Urinary bladder (tissue), 4 donors: ENCODE measurements around the gene PCDHGA1. TPM values are rescaled to one million over a fixed set of nuclear protein-coding genes. Genes with fewer than 3 reads are reported as not detected.
A peak's percentile ranks its signal among the peaks of the same experiment; 100 is the strongest.
"Not testable (repeated sequence)": the region's sequence is repeated elsewhere in the genome, so short reads cannot be mapped to it uniquely, and the experiment has no call there.

Experiments used
- DNase-seq: peaks from one replicate; pipeline ENCODE4 v3.0.0-alpha.2; 2015; ENCODE audit errors: extremely low spot score
- H3K27ac ChIP-seq: one replicate; pipeline ENCODE4 v1.5.1; 2013; ENCODE audit warnings: low read depth, mild to moderate bottlenecking, moderate library complexity
- H3K36me3 ChIP-seq: one replicate; pipeline ENCODE4 v1.6.1; 2013; ENCODE audit warnings: mild to moderate bottlenecking, moderate library complexity; ENCODE audit not compliant: insufficient read depth
- H3K4me1 ChIP-seq: one replicate; pipeline ENCODE4 v1.6.1; 2013; ENCODE audit warnings: mild to moderate bottlenecking, moderate library complexity; ENCODE audit not compliant: insufficient read depth
- H3K4me3 ChIP-seq: one replicate; pipeline ENCODE4 v1.5.1; 2013; ENCODE audit warnings: low read depth, low read length
- WGBS: extraction: QIAGEN DNeasy Blood & Tissue Kit; methylation state at CpG from one replicate; pipeline ENCODE4 v1.1.7; 2013; 5-methylcytosine and 5-hydroxymethylcytosine counted together
- polyA plus RNA-seq: library from polyadenylated mRNA; stranded (reverse); fragments of 200-250 nt; gene quantifications from one replicate; pipeline ENCODE4 v1.2.3, GENCODE V29; 2013
- total RNA-seq: library from RNA; depleted of rRNA; stranded (reverse); fragments of >200 nt; gene quantifications from one replicate; pipeline ENCODE4 v1.2.3, GENCODE V29; 2014
- donor health status: healthy with polysubstance abuse.
- donor health status: healthy.

PCDHGA1 gene
- total and polyA plus RNA-seq, 2 donors, result 1.2 TPM

DNA sequence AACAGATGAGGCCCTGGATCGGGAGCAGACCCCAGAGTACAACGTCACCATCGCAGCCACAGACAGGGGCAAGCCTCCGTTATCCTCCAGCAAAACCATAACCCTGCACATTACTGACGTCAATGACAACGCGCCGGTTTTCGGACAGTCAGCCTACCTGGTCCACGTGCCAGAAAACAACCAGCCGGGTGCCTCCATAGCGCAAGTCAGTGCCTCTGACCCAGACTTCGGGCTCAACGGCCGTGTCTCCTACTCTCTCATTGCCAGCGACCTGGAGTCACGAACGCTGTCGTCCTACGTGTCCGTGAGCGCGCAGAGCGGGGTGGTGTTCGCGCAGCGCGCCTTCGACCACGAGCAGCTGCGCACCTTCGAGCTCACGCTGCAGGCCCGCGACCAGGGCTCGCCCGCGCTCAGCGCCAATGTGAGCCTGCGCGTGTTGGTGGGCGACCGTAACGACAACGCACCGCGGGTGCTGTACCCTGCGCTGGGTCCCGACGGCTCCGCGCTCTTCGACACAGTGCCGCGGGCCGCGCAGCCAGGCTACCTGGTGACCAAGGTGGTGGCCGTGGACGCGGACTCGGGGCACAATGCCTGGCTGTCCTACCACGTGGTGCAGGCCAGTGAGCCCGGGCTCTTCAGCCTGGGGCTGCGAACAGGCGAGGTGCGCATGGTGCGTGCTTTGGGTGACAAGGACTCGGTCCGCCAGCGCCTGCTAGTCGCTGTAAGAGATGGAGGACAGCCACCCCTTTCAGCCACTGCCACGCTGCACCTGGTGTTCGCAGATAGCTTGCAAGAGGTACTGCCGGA, 89.0 kb downstream of the PCDHGA1 start:
- no peak overlapping the region for H3K27ac ChIP-seq
- no peak for DNase-seq
- H3K36me3 ChIP-seq, result no peaks in the 10 kb centered on the region
- WGBS, result 27% methylated on average over 74 of the region's 74 CpGs
- no peak overlapping the region for H3K4me3 ChIP-seq
- no peaks in the 10 kb centered on the region for H3K4me1 ChIP-seq

DNA sequence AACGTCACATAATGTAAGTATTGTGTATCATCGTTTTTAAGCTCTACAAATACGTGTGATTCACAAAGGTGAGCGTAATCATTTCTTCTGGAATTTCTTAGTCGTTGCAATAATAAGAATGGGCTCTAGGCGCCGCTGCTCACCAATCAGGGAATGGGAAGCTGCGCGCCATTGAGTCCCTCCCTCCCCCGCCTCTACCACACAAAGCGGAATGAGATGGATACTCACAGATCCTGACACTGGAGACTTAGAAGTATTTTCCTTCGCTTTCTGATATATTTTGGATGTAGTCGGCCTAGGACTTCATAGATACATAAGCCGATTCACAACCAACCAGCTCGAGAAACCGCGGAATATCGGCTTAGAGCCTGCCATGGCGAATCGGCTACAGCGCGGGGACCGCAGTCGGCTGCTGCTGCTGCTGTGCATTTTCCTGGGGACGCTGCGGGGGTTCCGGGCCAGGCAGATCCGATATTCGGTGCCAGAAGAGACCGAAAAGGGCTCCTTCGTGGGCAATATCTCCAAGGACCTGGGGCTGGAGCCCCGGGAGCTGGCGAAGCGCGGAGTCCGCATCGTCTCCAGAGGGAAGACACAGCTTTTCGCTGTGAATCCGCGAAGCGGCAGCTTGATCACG, 90.7 kb downstream of the PCDHGA1 start, which contains the start of gene PCDHGA11:
PCDHGA11 (plus strand) TSS at position 197 of the 634 bp plus-strand sequence; CDS start at position 374, 177 bp downstream.
- 11% methylated on average over 42 of the region's 42 CpGs for WGBS

DNA sequence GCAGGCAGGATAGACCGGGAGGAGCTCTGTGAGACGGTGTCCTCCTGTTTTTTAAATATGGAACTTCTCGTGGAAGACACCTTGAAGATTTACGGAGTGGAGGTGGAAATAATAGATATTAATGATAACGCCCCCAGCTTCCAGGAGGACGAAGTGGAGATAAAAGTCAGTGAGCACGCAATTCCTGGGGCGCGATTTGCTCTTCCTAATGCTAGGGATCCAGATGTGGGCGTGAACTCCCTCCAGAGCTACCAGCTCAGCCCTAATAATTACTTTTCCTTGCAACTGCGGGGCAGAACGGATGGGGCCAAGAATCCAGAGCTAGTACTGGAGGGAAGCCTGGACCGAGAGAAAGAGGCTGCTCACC, 91.2 kb downstream of the PCDHGA1 start:
- no peaks in the 10 kb centered on the region for H3K4me1 ChIP-seq
- no peak overlapping the region for H3K4me3 ChIP-seq
- DNase-seq, result no peak
- H3K36me3 ChIP-seq, result no peaks in the 10 kb centered on the region
- 12% methylated on average over 13 of the region's 13 CpGs for WGBS
- no peak overlapping the region for H3K27ac ChIP-seq

More for the DNA sequence above, 90.7 kb downstream of the PCDHGA1 start, which contains the start of gene PCDHGA11:
- no peaks in the 10 kb centered on the region for H3K36me3 ChIP-seq
- no peak for DNase-seq
- no peak within 1 kb of the TSS for H3K27ac ChIP-seq
- H3K4me1 ChIP-seq, result no peaks in the 10 kb centered on the region
- H3K4me3 ChIP-seq, result no peak within 1 kb of the TSS

DNA sequence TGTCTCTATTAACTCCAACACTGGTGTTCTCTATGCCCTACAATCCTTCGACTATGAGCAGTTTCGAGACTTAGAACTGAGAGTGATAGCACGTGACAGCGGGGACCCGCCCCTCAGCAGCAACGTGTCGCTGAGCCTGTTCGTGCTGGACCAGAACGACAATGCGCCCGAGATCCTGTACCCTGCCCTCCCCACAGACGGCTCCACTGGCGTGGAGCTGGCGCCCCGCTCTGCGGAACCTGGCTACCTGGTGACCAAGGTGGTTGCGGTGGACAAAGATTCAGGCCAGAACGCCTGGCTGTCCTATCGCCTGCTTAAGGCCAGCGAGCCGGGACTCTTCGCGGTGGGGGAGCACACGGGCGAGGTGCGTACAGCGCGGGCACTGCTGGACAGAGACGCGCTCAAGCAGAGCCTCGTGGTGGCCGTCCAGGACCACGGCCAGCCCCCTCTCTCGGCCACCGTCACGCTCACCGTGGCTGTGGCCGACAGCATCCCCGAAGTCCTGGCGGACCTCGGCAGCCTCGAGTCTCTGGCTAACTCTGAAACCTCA, 92.5 kb downstream of the PCDHGA1 start:
- Histone ChIP-seq H3K27ac (no peak overlapping the region), H3K36me3 (no peaks in the 10 kb centered on the region), H3K4me3 (no peak overlapping the region), H3K4me1 (no peaks in the 10 kb centered on the region)
- WGBS, result 24% methylated on average over 42 of the region's 42 CpGs
- DNase-seq, result no peak

DNA sequence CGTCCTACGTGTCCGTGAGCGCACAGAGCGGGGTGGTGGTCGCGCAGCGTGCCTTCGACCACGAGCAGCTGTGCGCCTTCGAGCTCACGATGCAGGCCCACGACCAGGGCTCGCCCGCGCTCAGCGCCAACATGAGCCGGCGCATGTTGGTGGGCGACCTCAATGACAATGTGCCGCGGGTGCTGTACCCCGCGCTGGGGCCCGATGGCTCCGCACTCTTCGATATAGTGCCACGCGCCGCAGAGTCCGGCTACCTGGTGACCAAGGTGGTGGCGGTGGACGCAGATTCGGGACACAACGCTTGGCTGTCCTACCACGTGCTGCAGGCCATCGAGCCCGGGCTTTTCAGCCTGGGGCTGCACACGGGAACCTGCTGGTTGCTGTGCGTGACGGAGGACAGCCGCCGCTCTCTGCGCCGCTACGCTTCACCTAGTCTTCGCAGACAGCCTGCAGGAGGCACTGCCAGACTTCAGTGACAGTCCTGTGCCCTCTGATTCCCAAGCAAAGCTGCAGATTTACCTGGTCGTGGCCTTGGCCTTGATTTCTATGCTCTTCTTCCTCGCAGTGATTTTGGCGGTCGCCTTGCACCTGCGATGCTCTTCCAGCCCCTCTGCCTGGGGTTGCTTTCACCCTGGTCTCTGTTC, 97.6 kb downstream of the PCDHGA1 start:
- 40% methylated on average over 53 of the region's 53 CpGs for WGBS
- DNase-seq, result no peak
- H3K4me3 ChIP-seq, result no peak overlapping the region

DNA sequence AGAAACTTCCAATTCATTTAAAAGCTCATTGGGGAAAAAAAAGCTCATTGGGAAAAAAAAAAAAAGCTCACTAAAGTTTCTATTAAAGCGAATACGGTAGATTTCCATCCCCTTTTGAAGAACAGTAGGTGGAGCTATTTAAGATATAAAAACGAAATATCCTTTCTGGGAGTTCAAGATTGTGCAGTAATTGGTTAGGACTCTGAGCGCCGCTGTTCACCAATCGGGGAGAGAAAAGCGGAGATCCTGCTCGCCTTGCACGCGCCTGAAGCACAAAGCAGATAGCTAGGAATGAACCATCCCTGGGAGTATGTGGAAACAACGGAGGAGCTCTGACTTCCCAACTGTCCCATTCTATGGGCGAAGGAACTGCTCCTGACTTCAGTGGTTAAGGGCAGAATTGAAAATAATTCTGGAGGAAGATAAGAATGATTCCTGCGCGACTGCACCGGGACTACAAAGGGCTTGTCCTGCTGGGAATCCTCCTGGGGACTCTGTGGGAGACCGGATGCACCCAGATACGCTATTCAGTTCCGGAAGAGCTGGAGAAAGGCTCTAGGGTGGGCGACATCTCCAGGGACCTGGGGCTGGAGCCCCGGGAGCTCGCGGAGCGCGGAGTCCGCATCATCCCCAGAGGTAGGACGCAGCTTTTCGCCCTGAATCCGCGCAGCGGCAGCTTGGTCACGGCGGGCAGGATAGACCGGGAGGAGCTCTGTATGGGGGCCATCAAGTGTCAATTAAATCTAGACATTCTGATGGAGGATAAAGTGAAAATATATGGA, 100.2 kb downstream of the PCDHGA1 start, which contains the start of gene PCDHGA12:
PCDHGA12 (plus strand) TSS at position 176 of the 782 bp plus-strand sequence; CDS start at position 429, 253 bp downstream.
- H3K4me3 ChIP-seq, result peak within 1 kb of the TSS; percentile 0
- whole genome bisulfite sequencing, result 15% methylated on average over 33 of the region's 33 CpGs
- no peaks in the 10 kb centered on the region for H3K4me1 ChIP-seq
- H3K36me3 ChIP-seq, result no peaks in the 10 kb centered on the region
- H3K27ac ChIP-seq, result no peak within 1 kb of the TSS
- no peak for DNase-seq

More for the DNA sequence above, 97.6 kb downstream of the PCDHGA1 start:
- no peak overlapping the region for H3K27ac ChIP-seq
- H3K36me3 ChIP-seq, result no peaks in the 10 kb centered on the region
- H3K4me1 ChIP-seq, result no peaks in the 10 kb centered on the region

DNA sequence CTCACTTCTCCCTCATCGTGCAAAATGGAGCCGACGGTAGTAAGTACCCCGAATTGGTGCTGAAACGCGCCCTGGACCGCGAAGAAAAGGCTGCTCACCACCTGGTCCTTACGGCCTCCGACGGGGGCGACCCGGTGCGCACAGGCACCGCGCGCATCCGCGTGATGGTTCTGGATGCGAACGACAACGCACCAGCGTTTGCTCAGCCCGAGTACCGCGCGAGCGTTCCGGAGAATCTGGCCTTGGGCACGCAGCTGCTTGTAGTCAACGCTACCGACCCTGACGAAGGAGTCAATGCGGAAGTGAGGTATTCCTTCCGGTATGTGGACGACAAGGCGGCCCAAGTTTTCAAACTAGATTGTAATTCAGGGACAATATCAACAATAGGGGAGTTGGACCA, 101.0 kb downstream of the PCDHGA1 start:
- DNase-seq, result no peak
- 14% methylated on average over 37 of the region's 37 CpGs for WGBS
- Histone ChIP-seq H3K36me3 (no peaks in the 10 kb centered on the region), H3K4me1 (no peaks in the 10 kb centered on the region), H3K27ac (no peak overlapping the region), H3K4me3 (peak overlapping the region; percentile 0)

DNA sequence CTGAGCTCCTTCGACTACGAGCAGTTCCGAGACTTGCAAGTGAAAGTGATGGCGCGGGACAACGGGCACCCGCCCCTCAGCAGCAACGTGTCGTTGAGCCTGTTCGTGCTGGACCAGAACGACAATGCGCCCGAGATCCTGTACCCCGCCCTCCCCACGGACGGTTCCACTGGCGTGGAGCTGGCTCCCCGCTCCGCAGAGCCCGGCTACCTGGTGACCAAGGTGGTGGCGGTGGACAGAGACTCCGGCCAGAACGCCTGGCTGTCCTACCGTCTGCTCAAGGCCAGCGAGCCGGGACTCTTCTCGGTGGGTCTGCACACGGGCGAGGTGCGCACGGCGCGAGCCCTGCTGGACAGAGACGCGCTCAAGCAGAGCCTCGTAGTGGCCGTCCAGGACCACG, 102.0 kb downstream of the PCDHGA1 start:
- not testable (repeated sequence) for DNase-seq, H3K36me3 ChIP-seq, H3K27ac ChIP-seq, H3K4me3 ChIP-seq, H3K4me1 ChIP-seq
- 34% methylated on average over 37 of the region's 38 CpGs for WGBS

DNA sequence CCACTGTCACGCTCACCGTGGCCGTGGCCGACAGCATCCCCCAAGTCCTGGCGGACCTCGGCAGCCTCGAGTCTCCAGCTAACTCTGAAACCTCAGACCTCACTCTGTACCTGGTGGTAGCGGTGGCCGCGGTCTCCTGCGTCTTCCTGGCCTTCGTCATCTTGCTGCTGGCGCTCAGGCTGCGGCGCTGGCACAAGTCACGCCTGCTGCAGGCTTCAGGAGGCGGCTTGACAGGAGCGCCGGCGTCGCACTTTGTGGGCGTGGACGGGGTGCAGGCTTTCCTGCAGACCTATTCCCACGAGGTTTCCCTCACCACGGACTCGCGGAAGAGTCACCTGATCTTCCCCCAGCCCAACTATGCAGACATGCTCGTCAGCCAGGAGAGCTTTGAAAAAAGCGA, 102.4 kb downstream of the PCDHGA1 start:
- 25% methylated on average over 29 of the region's 29 CpGs for WGBS
- not testable (repeated sequence) for H3K4me3 ChIP-seq, H3K36me3 ChIP-seq, H3K4me1 ChIP-seq, DNase-seq, H3K27ac ChIP-seq

DNA sequence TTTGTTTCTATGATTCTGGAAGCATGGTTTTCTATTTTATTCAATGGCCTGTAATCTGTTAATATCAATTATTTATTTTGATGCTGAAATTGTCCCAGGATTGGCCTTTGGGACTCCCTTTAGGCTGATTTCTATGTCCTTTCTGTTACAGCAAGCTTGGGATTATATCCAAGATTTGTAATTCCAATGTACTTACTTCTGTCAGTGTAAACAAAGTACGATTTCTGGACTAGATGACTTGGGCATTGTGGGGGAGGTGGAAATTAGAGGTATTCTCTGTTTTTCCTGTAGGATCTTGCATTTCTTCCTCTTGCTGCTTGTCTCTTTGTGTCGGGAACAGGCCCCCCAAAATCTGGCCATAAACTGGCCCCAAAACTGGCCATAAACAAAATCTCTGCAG, 103.7 kb downstream of the PCDHGA1 start:
- H3K27ac ChIP-seq, result no peak overlapping the region
- no peaks in the 10 kb centered on the region for H3K4me1 ChIP-seq
- WGBS, result 76% methylated on average over 2 of the region's 2 CpGs
- no peak for DNase-seq
- H3K36me3 ChIP-seq, result no peaks in the 10 kb centered on the region
- H3K4me3 ChIP-seq, result no peak overlapping the region

DNA sequence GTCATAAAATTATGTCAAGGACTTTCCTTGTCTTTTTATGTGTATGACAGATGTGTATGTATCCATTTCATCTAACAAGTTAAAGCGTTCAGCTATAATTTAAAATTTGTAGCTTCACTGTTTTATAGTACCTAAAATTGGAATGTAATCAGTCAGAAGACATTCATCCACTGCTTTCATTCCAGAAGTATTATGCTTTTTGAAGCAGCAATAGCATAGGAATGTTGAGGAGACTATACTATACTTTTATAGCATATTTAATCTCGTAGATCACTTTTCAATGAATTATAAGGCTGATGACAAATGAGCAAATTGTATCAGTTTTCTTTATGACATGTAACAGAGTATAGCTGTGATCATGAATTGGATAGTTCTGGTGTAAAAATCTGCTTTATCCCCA, 106.9 kb downstream of the PCDHGA1 start:
- H3K4me3 ChIP-seq, result no peak overlapping the region
- no peak overlapping the region for H3K27ac ChIP-seq
- no peaks in the 10 kb centered on the region for H3K36me3 ChIP-seq
- H3K4me1 ChIP-seq, result no peaks in the 10 kb centered on the region
- WGBS, result 92% methylated on average over 2 of the region's 2 CpGs
- DNase-seq, result no peak

DNA sequence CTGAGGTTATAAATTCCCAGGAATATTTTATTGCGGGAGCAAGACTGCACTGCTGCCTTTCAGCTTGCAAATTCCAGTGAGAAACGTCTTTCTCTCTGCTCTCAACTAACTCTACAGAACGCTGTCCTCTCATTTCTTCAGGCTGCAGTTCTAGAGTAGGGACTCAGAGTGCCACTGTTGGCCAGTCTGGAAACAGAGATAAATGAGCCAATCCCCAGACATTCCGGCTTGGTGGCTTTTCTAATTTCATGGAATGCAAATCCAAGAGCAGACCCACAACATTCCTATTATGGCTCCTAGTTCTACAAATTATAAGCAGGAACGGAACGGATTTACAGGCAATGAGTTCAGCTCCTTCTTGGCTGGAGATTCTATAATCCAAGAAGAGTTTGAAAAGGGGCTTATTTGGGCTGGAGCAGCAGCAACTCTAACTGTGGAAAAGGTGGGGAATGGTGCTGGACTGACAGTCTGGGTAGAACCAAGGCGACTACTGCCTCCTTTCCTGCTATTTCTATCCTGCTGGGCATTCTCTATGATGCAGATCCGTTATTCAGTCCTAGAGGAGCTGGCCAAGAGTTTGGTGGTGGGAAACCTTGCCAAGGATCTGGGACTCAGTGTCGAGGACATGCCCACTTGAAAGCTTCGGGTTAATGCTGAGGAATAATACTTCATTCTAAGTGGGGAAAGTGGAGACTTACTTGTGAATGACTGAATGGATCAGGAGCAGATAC, 109.3 kb downstream of the PCDHGA1 start:
- Histone ChIP-seq H3K36me3 (no peaks in the 10 kb centered on the region), H3K27ac (no peak overlapping the region), H3K4me1 (no peaks in the 10 kb centered on the region), H3K4me3 (no peak overlapping the region)
- 62% methylated on average over 10 of the region's 10 CpGs for WGBS
- DNase-seq, result no peak
